GM10248 (cell line): Measurements from ENCODE around the gene ERICH6B.

Source experiments
- CTCF ChIA-PET: fragments of 300-600 bp; sonication (Branson Sonifier 250); formaldehyde crosslinking; extraction: SDS; loops from one replicate; lab custom pipeline; 2021; ENCODE audit warnings: antibody characterized with exemption; lab: Yijun Ruan, JAX
- POLR2A ChIA-PET: fragments of 350-650 bp; sonication (Branson Sonifier 250); formaldehyde crosslinking; extraction: SDS; loops from one replicate; lab custom pipeline; 2020; ENCODE audit warnings: antibody characterized with exemption; lab: Yijun Ruan, JAX
- DNase-seq: peaks from one replicate; pipeline ENCODE4 v3.0.0; 2012; ENCODE audit errors: extremely low spot score
- TF ChIP-seq, protein P1 (sequence below): IDR thresholded peaks from 2 replicates; pipeline ENCODE4 v1.5.1; 2012; ENCODE audit warnings: mild to moderate bottlenecking, low read depth; ENCODE audit errors: extremely low read depth, missing control alignments, control extremely low read depth

The ERICH6B gene

DNA sequence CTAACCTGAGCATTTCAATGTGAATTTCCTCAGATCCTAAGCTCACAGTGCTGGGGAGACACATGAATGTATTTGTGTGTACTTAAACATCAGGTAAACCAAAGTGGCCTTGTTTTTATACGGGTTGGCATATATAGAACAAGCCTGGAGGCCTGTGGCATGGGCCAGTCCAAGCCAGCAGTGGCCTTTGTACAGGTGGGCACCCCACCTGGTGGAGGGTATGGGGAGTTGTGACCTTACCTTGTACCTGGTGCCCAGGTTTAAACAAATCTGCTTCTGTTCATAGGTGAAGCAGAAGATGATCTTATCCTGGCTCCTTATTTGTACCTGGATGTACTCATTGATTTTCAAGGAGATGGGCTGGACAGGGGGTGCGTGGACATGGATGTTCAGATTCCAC, 71.0 kb downstream of the ERICH6B start:
- DNase-seq = no peak
- ChIA-PET CTCF (interaction anchor here (1.0 to 1.5 kb wide), 3 partner anchors 15 to 32 kb away, joined by 3 to 5 read pairs (median 3); no protein-coding TSS in a partner anchor), POLR2A (no interaction called here)
- TF ChIP-seq, protein P1, sequence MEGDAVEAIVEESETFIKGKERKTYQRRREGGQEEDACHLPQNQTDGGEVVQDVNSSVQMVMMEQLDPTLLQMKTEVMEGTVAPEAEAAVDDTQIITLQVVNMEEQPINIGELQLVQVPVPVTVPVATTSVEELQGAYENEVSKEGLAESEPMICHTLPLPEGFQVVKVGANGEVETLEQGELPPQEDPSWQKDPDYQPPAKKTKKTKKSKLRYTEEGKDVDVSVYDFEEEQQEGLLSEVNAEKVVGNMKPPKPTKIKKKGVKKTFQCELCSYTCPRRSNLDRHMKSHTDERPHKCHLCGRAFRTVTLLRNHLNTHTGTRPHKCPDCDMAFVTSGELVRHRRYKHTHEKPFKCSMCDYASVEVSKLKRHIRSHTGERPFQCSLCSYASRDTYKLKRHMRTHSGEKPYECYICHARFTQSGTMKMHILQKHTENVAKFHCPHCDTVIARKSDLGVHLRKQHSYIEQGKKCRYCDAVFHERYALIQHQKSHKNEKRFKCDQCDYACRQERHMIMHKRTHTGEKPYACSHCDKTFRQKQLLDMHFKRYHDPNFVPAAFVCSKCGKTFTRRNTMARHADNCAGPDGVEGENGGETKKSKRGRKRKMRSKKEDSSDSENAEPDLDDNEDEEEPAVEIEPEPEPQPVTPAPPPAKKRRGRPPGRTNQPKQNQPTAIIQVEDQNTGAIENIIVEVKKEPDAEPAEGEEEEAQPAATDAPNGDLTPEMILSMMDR = no peak

DNA sequence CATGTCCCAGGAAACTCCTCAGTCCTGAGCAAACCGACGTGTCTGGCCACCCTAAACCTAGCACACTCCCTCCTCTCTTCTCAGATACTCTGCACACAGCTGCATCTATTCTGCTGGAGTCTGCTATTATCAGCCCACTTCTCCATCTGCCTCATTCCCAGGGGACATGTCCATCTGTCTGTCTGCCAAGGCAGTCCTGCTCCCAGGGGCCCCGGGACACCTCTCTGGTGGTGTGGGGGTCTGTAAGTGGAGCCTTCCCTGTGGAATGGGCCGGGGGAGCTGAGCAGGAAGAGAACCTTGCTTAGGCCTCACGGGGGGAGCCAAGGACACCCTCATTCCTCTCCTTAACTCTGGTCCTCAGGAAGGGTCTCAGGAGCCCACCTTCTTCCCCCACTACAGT, 72.7 kb downstream of the ERICH6B start:
- CTCF ChIA-PET = interaction anchor here (1.2 to 1.3 kb wide), 2 partner anchors 11 to 171 kb away, joined by 3 read pairs; no protein-coding TSS in a partner anchor
- DNase-seq = no peak
- POLR2A ChIA-PET = no interaction called here
- TF ChIP-seq, protein P1 = no peak

DNA sequence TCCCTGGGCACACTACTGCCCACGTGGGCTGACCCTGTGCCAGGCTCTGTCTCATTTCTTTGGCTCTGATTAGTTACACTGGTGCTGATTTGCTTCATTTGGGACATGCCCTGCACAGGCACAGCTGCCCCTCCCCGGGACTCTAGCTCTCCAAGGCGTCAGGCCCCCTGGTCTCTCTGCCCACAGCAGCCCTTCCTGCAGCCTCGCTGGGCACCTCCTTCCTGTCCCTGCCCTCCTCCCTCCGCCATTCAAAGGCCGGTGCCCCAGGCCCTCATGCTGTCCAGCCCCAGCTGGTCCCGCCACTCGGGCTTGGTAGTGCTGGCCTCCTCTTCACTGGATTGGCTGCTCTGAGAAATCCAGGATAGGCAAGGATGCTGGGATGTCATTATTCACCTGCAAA, 73.1 kb downstream of the ERICH6B start:
- TF ChIP-seq, protein P1 = no peak
- DNase-seq = no peak
- POLR2A ChIA-PET = no interaction called here
- CTCF ChIA-PET = no interaction called here

DNA sequence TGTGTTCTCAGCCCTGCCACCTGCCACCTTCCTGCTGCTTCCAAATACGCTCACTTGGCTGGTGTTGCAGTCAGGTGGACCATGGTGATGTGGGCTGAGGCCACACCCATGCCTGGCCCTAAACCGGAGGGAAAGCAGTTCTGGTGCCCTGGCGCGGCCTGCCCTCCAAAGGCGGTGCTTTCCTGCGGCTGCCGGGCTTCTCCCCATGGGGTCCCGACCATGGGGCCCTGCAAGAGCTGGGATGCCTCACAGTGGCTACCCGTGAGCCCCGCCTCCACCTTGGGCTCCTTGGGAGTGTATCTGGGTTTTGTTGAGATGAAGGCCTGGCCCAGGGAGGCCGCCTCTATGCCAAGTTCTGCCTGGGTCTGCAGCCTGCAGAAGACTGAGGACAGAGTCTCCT, 73.7 kb downstream of the ERICH6B start:
- CTCF ChIA-PET = no interaction called here

DNA sequence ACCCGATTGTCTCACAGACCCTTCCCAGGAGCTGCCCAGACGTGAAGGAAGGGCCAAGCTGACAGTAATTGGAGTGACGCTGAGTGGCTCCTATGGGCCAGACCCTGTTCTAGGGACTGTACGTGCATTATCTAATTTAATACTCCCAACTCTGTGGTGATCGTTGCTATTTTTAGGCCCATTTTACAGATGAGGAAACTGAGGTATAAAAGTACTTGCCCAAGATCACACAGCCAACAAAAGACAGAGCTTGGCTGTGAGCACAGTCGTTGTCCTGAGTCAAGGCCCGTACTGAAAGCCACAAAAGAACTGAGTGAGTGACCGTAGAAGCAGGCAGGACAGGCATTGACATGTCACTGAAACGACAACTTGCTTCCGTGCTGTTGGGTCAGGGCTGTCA, 74.7 kb downstream of the ERICH6B start:
- TF ChIP-seq, protein P1 = no peak
- ChIA-PET POLR2A (no interaction called here), CTCF (interaction anchor here (1.0 kb wide), 1 partner anchor 9 kb away, joined by 3 read pairs; no protein-coding TSS in a partner anchor)
- no peak for DNase-seq

More for the DNA sequence above, 73.7 kb downstream of the ERICH6B start:
- TF ChIP-seq, protein P1 = no peak
- no peak for DNase-seq
- POLR2A ChIA-PET = no interaction called here

DNA sequence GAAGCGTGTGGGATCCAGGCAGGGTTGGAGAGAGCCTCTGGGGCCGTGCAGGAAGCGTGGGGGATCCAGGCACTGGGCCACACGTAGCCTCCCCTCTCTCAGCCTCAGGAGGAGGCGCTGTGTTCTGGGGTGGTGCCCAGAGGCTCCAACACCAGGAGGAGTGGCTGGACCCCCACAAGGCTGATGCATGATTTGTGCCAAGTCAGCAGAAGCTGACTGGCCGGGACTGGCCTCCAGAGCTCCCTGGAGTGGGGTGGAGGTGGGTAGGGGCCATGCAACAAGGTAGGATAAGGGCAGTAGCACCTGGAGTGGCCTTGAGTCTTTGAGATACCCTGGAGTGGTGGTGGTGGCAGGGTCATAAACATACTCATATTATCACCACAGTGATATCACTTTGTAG, 75.3 kb downstream of the ERICH6B start:
- CTCF ChIA-PET = interaction anchor here (1.0 kb wide), 1 partner anchor 9 kb away, joined by 3 read pairs; no protein-coding TSS in a partner anchor
- POLR2A ChIA-PET = no interaction called here
- no peak for DNase-seq
- TF ChIP-seq, protein P1 = no peak
